Stimulated activated CD4-positive, alpha-beta T cell treated with anti-CD3 and anti-CD28 coated beads, Interleukin-1b, Interleukin-23, amount 100 ng/mL, for 4 hours (primary cell): ENCODE data around the gene ZMPSTE24.

ENCODE experiments used
- DNase-seq, 2 donors: peaks; one replicate each; pipeline ENCODE4 v3.0.0-alpha.2; 2020; ENCODE audit warnings: low read depth in 2 of 2

ZMPSTE24 gene

DNA sequence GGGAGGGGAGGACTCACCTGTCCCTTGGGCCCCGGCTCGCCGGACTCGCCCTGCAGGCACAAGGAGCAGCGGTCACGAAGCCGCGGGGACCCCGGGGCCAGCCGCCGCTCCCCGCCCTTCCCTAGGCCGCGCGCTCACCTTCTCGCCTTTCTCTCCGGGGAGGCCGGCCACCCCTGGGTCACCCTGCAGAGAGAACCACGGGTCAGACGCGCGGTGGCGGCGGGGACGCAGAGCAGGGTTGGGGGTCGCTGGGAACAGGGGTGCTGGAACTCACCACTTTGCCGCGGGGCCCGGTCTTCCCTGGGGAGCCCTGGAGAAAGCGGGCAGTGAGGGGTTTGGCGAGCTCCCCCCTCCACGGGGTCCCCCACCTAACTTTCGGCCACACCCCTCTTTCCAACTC is 45.8 kb downstream of the ZMPSTE24 start:
- no peak for DNase-seq

DNA sequence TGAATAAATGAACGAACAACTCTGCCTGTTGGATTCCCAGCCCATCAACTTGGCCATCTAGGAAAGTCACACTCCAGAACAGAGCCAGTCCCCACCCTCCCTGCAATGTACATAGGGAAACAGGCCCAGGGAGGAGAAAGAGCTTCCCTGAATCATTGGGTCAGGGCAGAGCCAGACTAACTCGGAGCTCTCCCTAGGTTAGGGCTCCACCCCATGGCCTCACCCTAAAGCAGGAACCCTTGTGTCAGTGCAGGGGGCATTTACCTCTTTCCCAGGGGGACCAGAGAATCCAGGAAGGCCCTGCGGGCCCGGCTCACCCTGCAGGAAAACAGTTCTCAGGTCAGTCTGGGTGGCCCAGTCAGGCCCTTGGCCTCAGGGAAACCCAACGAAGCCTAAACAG is 47.4 kb downstream of the ZMPSTE24 start:
- no peak for DNase-seq

DNA sequence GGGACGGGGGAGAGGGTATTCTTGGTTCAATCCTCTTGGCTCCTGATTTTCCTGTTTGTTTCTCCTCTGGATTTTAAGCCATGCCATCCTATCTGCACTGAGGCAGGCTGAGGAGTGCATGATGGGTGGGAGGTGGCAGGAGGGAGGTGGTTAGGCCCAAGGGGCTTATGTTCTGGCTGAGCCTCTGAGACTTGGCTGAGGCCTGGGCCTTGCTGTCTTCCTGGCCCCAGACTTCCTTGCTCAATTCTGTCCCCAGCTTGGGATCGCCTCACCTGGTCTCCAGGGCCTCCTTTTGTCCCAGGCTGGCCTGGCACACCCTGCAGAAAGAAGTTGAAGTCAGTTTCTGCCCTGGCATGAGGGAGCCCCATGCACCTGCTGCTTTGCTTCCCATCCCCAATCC is 47.8 kb downstream of the ZMPSTE24 start:
- DNase-seq, result no peak

DNA sequence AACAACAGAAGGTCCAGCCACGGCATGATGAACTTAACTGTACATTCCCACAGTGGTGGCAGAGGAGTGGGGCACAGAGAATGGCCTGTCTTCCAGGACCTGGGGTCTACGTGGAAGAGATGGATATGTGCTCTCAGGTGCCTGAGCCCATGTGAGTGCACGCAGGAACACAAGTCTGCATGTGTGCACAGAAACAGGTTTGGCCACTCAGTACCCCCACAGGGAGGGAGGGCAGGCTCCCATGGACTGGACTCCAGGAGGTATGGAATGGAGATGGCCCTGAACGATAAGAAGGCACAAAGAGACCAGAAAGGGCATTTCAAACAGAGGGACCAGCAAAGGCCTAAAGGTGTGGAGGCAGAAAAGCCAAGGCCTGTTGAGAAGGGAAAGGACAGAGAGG is 48.3 kb downstream of the ZMPSTE24 start:
- DNase-seq, result no peak

DNA sequence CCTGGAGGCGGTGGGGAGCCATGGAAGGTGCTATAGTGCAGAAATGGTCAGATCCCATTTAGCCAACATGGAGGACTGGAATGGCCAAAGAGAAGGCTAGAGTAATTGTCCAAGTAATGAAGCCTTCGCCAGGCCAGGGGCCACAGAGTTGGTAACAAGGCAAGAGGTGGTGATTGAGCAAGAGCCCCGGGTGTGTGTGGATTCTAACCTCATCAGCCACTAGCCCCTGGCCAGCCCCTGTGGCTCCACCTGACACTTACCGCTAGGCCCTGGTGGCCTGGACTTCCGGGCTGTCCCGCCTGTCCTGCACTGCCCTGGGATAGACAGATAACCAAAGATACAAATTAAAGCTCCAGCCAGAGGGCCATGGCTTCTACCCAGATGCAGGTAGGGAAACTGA is 49.1 kb downstream of the ZMPSTE24 start:
- no peak for DNase-seq

DNA sequence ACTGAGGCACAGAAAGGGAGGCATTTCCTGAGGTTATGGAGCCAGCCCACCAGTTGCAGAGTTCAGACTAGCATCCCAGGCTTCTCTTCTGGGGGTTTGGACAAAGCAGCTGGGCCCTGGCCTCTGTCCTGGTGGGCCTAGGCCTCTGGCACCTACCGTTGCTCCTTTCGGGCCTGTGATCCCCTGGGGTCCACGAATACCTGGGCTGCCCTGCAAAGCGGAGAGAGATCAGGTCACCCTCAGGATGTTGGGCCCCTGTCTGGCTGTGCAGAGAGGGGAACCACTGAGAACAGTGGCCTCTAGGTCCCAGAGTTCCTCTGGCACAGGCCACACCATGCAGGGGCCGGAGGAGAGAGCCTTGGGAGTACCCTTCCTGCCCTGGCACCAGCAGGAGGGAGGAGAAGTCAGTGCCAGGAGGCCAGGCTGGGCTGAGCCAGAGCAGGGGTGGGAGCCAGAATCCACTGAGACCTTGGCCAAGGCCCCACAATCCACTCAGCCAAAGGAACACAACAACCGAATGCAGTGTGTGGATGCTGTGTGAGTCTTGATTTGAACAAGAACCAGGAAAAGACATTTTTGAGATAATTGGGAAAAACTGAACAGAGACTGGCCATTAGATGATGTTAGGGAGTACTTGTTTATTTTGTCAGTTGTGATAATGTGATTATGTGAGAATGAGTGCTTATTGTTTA is 50.1 kb downstream of the ZMPSTE24 start:
- no peak for DNase-seq

DNA sequence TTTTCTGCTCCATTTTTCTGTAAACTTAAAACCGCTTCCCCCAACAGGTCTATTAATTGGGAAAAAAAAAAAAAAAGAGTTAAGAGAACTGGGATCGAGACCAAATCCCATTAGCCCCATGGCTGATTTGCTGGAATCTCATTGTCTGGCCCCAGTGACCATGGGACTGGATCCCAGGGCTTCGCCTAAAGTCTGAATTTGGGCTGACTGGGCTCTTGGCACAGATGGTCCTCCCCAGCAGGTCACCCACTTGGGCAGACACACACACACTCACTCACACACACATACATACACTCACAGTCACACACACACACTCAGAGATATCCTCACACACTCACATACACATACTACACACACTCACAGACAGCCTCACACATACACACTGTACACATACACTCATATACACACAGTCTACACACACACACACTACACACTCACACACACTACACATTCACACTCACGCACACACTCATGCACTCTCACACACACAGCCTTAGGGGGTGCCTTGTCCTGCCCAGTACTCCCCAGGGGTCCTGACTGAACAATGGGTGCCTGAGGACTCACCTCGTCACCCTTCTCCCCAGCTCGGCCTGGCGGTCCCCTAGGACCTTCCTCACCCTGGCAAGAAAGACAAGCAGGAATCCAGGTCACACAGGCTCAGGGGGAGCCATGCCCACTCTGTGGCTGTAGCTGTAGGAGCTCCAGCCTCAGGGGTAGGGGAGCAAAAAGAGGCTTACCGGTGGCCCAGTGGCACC is 51.5 kb downstream of the ZMPSTE24 start:
- no peak for DNase-seq

DNA sequence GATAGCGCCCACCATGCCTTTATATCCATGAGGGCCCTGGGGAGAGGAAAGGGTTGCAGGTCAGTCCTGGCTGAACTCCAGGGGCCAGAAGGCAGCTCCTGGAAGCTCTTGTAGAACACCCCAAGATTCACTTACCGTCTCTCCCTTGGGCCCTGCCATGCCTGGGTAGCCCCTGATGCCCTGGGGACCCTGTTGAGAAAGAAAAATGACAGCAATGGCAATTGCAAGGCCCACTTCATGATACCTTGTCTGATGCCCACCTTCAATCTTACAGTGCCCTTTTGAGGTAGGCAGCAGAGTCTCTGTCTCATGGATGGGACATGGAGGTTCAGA is 52.1 kb downstream of the ZMPSTE24 start:
- DNase-seq, result no peak

DNA sequence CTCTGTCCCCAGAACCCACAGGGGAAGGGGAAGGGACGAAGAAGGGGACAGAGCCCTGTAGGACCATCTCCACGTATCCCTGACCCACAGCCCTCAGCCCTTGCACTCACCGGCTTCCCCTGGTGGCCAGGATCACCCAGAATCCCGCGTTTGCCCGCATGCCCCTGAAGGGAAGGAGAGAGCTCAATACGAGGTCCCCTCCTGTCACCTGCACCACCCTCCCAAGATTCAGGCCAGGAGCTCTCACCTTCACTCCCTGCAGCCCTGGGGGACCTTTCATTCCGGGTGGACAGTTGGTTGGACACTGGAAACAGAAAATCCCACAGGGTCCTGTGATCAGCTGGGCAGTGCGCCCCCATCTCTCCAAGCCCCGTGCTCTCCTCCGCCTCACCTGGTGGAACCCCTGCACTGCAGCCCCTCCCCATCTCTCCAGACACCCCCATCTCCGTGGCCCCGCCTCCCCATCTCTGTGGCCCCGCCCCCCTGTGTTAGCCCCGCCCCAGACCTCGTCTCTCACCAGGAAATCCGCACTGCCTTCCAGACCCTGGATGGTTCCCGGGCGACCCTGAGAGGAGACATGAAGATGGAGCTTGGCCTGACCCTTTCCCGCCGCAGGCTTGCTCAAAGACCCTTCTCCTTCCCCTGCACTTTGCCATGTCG is 53.1 kb downstream of the ZMPSTE24 start:
- DNase-seq, result no peak

DNA sequence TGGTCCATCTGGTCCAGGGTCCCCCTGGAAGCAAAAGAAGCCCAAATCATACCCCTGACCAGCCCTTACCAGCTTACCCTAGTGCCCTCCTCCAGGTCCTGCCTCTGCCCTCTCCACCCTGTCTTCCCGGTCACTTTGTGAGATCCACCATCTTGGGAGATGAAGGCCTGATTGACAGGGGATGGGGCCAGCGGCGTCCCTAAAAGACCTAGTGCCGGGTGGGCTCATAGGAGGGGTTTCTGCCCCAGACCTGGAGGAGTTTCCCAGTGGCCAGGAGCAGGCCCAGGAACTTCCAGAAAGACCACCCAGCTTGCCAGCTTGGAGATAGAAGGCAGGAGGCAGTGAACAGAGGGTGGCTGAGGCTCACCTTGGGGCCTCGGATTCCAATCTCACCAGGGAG is 53.7 kb downstream of the ZMPSTE24 start:
- DNase-seq, result no peak

DNA sequence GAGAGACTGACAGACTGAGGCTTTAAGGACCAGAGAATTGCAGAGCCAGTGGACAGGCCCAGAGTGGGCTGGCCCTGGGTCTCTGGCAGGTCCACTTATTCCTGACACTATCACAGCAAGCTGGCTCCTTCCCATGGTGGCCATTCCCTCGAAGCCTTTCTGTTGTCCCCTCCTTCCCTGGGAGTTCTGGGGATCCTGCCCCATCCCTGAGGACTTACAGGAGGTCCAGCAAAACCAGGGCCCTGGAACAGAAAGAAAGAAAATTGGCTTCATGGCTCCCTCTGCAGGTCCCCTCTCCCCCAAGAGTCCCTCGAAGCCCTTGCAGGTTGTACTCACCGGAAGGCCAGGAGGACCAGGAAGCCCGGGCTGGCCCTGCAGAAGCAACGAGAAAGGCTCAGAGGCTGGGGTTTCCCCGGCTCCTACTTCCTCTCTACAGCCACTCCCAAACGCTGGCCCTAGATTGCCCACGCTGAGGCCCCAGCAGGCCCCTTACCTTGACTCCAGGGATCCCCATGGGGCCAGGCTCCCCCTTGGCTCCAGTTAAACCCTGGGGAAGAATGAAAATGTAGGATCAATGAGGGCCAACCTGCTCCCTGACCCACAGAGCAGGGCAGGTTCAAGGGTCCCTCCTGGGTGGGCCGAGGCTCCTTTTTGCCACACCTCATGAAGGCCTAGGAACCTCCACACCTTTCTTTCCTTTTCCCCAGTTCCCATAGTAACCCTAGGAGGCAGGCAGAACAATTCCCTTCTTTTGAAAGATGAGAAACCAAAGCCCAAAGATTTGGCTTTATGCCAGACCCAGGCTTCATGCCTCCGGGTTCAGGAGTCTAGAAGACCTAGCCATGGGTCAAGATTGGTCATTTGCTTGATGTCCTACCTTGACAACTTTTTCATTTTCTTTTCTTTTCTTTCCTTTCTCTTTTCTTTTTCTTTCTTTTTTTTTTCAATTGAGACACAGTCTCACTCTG is 54.5 kb downstream of the ZMPSTE24 start:
- no peak for DNase-seq

DNA sequence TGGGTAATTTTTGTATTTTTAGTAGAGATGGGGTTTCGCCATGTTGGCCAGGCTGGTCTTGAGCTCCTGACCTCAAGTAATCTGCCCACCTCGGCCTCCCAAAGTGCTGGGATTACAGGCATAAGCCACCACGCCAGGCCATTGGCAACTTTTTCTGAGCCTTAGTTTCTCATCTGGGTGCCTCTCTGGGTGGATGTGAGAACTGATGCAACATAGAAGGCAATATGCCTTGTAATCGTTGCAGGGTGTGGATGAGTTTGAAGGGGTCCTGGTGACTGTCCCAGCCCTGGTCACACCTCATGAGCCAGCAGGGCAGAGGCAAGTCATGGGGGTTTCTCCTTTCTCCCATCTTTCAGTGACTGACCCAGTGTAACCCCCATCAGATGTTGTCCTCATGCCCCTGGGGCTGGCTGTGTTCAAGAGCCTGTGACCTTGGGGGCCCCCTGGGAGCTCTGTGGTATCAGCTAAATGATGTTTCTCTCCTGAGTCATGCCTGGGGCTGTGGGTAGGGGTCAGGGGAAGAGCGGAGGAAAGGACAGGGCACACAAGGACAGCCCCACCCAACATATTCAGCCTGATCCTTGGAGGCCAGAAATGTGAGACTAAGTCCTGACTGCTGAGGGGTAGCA is 55.4 kb downstream of the ZMPSTE24 start:
- DNase-seq, result no peak

DNA sequence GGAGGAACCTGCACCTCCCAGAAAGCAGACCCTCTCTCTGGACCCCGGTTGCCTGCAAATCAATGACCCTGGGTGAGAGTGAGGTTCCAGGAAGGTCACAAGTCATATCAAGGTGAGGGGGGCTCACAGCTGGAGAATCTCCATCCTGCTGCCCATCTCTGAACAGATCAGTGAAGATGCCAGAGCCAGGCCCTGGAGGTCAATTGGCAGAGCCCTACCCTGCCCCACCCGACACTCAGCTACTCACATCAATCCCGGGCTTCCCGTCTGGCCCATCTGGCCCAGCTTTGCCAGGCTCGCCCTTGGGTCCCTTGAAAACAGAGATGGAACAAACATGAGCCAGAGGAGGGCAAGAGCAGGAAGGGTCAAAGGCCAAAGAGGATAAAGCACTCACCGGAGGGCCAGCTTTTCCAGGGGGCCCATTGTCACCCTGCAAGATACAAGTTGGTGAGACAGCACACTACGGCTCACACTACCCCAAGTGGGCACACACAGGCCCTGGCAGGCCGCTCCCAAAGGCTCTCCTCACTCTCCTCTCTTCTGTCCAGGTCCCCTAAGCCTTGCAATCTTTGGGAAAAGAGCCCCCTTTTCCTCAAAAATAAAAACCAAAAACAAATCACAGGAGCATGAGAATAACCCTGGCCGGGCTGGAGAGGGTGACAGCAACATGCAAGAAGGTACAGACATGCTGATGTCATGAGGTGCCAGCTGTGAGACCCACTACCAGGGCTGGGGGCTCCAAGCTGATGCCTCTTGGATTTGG is 56.1 kb downstream of the ZMPSTE24 start:
- DNase-seq, result no peak

DNA sequence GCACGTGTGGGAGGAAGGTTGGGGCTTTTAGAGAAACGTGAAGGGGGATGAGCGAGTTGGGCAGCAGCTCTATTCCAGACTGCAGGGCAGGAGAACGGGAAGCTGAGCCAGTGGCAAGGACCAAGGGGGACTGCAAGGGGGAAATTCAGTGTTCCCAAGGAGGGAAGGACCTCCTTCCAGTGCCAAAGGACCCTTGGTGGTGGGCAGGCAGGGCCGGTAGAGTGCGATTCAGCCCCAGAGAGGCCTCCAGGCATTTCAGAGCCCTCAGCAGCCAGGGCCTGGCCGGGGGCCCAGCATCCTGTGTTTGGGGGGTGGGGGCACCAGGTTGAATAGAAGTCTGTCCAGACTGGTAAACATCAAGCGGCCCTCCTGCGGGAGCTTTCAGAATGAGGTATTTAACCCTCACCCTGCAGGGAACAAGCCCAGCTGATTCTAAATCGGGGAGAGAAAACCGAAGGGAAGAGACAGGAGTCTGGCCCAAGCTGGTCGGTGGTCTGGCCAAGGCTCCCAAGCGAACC is 56.7 kb downstream of the ZMPSTE24 start:
- DNase-seq, result no peak

DNA sequence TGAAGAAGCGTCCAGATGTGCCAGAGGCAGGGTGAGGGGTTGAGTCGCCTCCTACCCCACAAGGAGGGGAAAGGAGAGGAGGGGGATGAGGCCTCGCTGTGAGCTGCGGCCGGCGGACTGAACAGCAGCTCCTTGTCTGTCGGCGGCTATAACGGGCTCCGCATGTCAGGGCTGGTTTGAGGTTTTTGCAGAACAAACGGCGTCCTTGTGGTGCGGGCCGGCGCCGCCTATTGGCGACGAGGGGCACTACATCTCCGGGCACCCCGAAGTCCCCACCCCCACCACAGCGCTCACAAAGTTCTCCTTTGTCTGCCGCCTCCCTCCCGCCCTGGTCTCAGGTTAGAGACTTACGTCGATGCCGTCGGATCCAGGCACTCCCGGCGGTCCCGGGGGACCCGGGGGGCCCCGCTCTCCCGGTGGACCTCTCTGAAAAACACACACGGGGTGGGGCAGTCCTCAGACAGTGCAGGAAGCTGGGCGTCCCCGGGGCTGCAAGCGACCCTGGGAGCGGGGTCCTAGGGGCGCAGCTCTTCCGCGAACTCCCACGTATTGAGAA is 57.3 kb downstream of the ZMPSTE24 start:
- DNase-seq, result peak; percentile 77 to 79

DNA sequence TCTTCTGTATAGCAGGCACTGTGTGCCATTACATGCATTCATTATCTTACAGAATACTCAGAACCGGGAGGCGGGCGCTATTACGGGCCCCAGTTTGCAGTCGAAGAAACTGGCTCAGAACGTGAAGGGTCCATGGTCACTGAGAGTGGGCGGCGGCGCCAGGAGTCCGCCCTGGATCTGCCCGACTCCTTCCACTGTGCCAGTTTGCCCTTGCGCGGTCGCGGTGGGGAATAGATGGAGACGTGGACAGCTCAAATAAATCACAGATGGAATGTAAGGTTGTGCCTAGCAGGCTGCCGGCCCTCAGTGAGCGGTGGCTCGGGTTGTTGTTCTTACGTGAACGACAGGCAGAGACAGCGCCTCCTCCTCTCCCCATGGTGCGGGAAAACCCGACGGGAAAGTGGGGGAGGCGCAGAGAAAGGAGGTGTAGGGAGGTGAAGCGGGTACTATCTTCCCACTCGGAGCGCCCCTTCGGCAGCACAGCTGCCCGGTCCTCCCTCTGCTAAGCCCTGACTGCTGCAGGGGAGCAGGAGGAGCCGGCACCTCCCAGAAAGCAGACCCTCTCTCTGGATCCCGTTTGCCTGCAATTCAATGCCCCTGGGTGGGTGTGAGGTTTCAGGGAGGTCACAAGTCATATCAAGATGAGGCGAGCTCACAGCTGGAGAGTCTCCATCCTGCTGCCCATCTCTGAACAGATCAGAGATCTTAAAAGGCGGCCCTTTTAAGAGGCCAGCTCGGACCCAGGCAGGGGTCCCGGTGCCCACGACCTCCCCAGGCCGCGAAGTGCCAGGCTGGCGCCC is 58.0 kb downstream of the ZMPSTE24 start:
- DNase-seq, result no peak

DNA sequence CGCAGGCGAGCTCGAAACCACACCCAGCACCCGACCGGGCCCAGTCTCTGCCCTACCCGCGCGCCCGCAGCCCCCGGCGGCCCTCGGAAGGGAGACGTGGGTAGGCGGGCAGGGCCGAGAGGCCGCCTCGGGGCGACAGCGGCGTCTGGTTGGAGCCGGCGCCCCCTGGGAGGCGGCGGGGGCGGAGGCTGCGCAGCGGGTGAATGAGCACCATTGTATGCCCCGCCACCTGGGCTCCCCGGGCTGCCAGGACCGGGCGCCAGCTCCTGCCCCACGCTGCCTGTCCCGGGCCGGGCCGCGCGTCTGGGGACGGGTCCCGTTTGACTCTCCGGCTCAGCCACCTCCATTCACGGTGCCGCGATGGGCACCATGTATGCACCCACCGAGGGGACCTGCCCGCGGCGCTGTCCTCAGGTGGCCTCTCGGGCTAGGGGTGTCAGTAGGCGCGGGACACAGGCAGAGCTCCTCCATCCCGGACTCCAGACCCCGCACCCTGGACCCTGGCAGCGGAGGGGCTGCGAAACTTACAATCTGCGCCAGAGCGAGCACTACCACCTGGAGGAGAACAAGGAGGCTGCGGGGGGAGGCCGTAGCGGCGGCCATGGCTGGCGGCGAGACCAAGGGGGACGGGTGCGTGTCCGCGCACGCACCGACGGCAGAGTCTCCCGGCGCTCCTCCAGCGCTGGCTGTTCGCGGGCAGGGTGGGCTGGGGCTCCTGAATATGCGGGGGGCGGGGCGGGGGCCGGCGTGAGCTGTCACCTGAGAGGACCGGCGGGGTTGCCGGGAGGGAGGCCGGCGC is 58.8 kb downstream of the ZMPSTE24 start, which contains the start of gene COL9A2:
Gene COL9A2 (minus strand): TSS at position 692 of the 799 bp plus-strand sequence. CDS start 89 bp downstream, at position 603.
- peak; percentile 34 to 51 for DNase-seq

DNA sequence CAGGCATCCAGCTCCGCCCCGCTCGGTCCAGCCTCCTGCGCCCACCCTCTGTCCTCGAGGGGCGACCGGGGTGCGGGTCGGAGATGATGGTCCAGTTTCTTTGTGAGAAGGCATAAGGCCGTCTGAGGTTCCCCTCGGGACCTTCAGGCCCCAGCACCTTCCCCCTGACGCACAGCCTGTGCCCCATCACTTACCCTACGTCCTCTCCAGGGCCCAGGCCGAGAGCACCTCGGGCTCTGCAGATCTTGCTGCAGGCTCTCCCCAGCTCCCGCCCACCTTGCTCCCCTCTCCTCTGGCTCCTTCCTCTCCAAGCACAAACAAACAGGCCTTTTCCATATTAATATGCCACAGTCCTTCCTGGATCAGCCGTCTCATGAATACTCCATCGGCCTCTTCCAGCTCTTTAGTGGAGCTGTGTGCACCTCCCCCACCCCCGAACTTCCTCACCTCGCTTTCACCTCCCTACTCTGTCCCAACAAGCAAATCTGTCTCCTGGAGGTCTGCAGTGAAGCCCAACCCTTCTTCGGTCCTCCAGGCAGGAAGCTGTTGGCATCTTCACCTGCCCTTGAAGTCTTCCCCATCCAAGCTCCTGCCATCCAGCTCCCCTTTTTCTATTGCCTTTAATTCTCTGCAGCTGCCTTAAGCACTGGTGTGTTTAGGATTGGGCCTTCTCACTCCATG is 59.5 kb downstream of the ZMPSTE24 start:
- DNase-seq, result no peak
